HG02981 (cell line): ENCODE data around the gene AFP.

Experiments
- ATAC-seq: cut with Tn5 transposase; IDR thresholded peaks from one replicate; pipeline ENCODE4 v1.9.1; 2021; ENCODE audit warnings: mild to moderate bottlenecking, moderate library complexity; ENCODE audit not compliant: unreplicated experiment

The AFP gene

DNA sequence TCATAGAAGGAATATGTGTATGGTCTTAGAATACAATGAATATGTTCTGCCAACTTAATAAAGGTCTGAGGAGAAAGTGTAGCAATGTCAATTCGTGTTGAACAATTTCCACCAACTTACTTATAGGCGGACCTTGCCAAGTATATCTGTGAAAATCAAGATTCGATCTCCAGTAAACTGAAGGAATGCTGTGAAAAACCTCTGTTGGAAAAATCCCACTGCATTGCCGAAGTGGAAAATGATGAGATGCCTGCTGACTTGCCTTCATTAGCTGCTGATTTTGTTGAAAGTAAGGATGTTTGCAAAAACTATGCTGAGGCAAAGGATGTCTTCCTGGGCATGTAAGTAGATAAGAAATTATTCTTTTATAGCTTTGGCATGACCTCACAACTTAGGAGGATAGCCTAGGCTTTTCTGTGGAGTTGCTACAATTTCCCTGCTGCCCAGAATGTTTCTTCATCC is 22.7 kb upstream of the AFP start:
- ATAC-seq: no peak

DNA sequence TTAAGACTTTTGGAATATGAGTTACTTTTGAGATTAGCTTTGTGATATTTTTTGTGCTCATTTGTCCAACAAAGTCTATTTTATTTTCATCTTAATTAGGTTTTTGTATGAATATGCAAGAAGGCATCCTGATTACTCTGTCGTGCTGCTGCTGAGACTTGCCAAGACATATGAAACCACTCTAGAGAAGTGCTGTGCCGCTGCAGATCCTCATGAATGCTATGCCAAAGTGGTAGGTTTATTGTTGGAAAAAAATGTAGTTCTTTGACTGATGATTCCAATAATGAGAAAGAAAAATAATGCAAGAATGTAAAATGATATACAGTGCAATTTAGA is 21.1 kb upstream of the AFP start:
- ATAC-seq: no peak

DNA sequence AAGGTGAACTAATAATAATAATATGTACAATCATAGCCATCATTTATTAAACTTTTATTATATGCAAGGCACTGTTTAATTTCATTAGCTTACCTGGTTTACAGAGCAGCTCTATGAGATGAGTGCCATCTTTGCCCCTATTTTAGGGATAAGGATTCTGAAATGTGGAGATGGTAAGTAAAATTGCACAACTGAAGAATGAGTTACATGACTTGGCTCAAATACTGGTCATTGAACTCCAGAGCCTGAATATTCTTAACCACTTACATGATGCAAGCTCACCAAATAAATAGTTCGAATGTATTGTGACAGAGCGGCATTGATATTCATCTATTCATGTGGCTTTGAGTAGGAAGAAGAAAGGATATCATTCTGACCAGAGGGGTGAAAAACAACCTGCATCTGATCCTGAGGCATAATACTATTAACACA is 20.2 kb upstream of the AFP start:
- ATAC-seq: no peak

DNA sequence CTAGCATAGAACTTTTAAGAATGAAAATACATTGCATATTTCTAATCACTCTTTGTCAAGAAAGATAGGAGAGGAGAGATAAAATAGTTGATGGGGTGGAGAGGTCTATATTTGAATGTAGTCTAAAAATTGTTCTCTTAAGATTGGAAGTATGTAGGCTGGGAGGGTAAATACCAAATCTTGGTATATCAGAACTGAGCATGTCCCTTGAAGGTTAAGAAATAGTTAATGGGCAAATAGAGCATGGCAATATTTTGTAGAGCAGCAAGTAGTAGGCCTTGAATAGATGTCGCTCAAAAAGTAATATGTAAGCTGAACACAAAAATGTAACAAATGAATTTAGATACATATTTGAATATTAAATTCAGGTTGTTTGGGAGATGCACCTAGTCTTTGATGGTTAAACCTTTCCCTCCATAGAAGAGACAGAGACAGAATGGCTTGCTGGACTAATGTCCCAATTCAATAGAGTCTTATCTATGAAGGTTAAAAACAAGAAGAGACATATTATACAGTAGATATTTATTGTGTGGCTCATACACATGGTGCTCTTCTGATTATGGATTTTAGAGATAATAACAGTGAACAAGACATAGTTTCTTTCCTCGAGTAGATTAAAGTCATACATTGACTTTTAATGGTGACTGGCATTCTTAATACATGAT is 19.5 kb upstream of the AFP start:
- ATAC-seq: no peak

DNA sequence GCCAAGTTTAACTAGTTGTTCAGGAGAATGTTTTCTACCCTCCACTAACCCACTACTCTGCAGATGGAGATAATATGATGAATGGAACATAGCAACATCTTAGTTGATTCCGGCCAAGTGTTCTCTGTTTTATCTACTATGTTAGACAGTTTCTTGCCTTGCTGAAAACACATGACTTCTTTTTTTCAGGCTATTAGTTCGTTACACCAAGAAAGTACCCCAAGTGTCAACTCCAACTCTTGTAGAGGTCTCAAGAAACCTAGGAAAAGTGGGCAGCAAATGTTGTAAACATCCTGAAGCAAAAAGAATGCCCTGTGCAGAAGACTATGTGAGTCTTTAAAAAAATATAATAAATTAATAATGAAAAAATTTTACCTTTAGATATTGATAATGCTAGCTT is 18.7 kb upstream of the AFP start:
- no peak for ATAC-seq

DNA sequence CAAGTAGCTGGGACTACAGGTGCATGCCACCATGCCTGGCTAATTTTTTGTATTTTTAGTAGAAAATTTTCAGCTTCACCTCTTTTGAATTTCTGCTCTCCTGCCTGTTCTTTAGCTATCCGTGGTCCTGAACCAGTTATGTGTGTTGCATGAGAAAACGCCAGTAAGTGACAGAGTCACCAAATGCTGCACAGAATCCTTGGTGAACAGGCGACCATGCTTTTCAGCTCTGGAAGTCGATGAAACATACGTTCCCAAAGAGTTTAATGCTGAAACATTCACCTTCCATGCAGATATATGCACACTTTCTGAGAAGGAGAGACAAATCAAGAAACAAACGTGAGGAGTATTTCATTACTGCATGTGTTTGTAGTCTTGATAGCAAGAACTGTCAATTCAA is 18.0 kb upstream of the AFP start:
- no peak for ATAC-seq

DNA sequence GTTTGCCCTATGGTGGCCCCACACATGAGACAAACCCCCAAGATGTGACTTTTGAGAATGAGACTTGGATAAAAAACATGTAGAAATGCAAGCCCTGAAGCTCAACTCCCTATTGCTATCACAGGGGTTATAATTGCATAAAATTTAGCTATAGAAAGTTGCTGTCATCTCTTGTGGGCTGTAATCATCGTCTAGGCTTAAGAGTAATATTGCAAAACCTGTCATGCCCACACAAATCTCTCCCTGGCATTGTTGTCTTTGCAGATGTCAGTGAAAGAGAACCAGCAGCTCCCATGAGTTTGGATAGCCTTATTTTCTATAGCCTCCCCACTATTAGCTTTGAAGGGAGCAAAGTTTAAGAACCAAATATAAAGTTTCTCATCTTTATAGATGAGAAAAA is 17.3 kb upstream of the AFP start:
- no peak for ATAC-seq

DNA sequence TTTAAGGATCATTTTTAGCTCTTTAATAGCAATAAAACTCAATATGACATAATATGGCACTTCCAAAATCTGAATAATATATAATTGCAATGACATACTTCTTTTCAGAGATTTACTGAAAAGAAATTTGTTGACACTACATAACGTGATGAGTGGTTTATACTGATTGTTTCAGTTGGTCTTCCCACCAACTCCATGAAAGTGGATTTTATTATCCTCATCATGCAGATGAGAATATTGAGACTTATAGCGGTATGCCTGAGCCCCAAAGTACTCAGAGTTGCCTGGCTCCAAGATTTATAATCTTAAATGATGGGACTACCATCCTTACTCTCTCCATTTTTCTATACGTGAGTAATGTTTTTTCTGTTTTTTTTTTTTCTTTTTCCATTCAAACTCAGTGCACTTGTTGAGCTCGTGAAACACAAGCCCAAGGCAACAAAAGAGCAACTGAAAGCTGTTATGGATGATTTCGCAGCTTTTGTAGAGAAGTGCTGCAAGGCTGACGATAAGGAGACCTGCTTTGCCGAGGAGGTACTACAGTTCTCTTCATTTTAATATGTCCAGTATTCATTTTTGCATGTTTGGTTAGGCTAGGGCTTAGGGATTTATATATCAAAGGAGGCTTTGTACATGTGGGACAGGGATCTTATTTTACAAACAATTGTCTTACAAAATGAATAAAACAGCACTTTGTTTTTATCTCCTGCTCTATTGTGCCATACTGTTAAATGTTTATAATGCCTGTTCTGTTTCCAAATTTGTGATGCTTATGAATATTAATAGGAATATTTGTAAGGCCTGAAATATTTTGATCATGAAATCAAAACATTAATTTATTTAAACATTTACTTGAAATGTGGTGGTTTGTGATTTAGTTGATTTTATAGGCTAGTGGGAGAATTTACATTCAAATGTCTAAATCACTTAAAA is 16.6 kb upstream of the AFP start:
- ATAC-seq: no peak

DNA sequence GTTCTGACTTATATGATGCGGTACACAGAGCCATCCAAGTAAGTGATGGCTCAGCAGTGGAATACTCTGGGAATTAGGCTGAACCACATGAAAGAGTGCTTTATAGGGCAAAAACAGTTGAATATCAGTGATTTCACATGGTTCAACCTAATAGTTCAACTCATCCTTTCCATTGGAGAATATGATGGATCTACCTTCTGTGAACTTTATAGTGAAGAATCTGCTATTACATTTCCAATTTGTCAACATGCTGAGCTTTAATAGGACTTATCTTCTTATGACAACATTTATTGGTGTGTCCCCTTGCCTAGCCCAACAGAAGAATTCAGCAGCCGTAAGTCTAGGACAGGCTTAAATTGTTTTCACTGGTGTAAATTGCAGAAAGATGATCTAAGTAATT is 15.4 kb upstream of the AFP start:
- no peak for ATAC-seq

DNA sequence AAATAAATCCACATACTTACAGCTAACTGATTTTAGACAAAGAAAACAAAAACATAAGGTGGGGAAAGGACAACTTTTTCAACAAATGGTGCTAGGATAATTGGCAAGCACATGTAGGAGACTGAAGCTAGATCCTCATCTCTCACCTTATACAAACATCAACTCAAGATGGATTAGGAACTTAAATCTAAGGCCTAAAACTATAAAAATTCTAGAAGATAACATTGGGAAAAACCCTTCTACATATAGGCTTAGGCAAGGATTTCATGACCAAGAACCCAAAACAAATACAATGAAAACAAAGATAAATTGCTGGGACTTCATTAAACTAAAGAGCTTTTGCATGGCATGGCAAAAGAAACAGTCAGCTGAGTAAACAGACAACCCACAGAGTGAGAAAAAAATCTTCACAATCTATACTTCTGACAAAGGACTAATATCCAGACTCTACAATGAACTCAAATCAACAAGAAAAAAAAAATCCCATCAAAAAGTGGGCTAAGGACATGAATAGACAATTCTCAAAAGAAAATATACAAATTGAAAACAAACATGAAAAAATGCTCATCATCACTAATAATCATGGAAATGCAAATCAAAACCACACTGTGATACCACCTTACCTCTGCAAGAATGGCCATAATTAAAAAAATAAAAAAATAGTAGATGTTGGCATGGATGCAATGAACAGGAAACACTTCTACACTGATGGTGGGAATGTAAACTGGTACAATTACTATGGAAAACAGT is 14.1 kb upstream of the AFP start:
- no peak for ATAC-seq

DNA sequence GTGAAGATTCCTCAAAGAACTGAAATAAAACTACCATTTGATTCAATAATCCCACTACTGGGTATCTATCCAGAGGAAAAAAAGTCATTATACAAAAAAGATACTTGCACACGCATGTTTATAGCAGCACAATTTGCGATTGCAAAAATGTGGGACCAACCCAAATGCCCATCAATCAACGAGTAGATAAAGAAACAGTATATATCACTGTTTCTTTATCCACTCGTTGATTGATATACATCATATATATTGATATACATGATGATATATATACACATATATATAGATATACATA is 13.6 kb upstream of the AFP start:
- no peak for ATAC-seq

DNA sequence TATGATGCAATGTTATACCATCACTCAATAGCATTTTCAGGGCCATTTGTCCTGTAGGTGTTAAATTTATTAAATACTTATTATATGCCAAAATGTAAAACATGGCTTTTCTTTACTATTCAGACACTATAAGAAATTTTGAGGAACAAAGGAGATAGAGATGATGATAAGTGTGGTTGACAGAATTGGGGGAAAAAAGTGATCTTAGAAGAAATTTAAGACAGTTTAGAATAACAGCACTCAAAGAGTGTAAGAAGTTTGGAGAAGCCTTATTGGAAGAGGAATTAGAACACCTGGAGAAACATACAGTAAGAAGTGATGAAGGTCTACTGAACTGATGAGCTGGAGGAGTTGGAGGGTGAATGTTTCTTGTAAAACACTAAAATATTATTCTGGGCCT is 12.8 kb upstream of the AFP start:
- ATAC-seq: no peak

DNA sequence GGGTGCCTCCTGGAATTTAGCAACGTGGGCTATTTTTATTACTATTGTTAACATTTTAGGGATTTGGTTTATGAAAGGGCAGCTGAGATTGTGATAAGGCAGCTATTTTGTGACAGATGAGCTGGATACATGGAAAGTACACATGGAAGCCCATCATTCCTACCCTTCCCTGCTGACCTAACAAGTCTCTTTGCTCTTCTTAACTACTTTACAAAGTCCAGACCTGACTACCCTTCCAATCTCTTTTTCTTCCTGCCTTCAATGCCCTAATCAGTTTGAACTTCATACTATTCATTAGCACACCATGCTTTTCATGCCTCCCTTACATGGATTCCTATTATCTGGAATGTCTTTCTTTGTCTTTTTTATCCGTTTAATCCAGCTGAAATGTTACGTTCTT is 9.4 kb upstream of the AFP start:
- no peak for ATAC-seq

DNA sequence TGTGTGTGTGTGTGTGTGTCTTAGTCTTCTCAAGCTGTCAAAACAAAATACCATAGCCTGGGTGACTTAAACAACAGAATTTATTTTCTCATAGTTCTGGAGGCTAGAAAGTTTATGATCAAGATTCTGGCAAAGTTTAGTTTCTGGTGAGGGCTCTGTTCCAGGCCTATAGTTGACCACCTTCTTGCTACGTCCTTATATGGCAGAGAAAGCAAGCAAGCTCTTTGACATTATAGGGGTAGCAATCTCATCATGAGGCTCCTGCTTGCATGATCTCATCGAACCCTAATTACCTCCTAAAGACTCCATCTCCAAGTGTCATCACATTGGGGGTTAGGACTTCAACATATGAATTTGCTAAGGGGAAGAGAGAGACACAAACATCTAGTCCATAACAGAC is 6.9 kb upstream of the AFP start:
- ATAC-seq: no peak

DNA sequence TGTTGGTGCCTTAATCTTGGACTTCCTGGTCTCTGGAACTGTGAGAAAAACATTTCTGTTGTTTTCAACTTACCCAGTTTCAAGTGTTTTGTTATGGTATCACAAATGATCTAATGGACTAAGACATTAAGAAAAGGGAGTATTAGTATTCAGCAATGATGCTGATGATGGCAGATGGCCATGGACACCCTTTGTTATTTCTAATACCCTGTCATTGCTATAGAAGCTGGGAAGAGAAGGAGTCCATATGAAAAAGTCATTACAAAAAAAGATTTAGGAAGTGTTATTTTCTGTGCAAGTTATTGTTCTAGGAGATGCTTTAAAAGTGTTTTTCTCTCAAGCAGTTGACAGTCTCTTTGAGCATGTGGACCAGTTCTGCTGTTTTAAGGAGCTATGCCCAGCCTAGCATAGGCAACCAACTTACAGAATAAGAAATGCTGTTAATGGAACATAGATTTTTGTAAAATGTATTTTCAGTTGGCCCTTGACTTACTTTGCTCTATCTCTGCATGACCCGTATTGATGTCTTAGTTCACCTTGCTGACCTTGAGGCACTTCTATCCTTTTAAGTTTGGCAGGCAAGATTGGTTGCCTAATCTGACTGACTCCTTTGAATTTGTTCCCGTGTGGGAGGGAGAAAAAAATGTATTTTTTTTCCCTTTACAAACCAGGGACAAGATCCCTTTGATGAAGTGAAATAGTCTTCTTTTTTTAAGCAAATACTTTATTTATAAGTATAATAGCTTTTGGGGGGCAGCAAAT is 6.0 kb upstream of the AFP start:
- ATAC-seq: no peak

DNA sequence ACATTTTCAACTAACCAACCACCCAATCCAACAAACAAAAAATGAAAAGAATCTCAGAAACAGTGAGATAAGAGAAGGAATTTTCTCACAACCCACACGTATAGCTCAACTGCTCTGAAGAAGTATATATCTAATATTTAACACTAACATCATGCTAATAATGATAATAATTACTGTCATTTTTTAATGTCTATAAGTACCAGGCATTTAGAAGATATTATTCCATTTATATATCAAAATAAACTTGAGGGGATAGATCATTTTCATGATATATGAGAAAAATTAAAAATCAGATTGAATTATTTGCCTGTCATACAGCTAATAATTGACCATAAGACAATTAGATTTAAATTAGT is 4.2 kb upstream of the AFP start:
- ATAC-seq: no peak

DNA sequence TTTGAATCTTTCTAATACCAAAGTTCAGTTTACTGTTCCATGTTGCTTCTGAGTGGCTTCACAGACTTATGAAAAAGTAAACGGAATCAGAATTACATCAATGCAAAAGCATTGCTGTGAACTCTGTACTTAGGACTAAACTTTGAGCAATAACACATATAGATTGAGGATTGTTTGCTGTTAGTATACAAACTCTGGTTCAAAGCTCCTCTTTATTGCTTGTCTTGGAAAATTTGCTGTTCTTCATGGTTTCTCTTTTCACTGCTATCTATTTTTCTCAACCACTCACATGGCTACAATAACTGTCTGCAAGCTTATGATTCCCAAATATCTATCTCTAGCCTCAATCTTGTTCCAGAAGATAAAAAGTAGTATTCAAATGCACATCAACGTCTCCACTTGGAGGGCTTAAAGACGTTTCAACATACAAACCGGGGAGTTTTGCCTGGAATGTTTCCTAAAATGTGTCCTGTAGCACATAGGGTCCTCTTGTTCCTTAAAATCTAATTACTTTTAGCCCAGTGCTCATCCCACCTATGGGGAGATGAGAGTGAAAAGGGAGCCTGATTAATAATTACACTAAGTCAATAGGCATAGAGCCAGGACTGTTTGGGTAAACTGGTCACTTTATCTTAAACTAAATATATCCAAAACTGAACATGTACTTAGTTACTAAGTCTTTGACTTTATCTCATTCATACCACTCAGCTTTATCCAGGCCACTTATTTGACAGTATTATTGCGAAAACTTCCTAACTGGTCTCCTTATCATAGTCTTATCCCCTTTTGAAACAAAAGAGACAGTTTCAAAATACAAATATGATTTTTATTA is 3.6 kb upstream of the AFP start:
- ATAC-seq: no peak

DNA sequence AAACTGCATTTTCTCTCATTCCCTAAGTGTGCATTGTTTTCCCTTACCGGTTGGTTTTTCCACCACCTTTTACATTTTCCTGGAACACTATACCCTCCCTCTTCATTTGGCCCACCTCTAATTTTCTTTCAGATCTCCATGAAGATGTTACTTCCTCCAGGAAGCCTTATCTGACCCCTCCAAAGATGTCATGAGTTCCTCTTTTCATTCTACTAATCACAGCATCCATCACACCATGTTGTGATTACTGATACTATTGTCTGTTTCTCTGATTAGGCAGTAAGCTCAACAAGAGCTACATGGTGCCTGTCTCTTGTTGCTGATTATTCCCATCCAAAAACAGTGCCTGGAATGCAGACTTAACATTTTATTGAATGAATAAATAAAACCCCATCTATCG is 2.9 kb upstream of the AFP start:
- no peak for ATAC-seq

DNA sequence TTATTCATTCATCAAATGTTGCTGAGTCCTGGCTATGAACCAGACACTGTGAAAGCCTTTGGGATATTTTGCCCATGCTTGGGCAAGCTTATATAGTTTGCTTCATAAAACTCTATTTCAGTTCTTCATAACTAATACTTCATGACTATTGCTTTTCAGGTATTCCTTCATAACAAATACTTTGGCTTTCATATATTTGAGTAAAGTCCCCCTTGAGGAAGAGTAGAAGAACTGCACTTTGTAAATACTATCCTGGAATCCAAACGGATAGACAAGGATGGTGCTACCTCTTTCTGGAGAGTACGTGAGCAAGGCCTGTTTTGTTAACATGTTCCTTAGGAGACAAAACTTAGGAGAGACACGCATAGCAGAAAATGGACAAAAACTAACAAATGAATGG is 1.7 kb upstream of the AFP start:
- ATAC-seq: no peak
